Activated B cell treated with CpG ODN at 0.5 μM for 24 hours (primary cell): Measurements from ENCODE around the gene ARPC5L. TPM values are rescaled to one million over a fixed set of nuclear protein-coding genes. Genes with fewer than 3 reads are reported as not detected.

Experiments
- ATAC-seq: fragments of 200-7000 bp; cut with Tn5 transposase; one replicate; pipeline ENCODE4 v1.10.0; 2021; ENCODE audit warnings: low read depth, mild to moderate bottlenecking, moderate library complexity
- CTCF ChIA-PET: fragments of 350-600 bp; sonication (Branson Sonifier 250); formaldehyde crosslinking; loops from one replicate; lab custom pipeline; 2021; ENCODE audit warnings: antibody characterized with exemption; lab: Charles Lee
- POLR2A ChIA-PET: fragments of 350-600 bp; sonication (Branson Sonifier 250); formaldehyde crosslinking; loops from one replicate; lab custom pipeline; 2021; ENCODE audit warnings: antibody characterized with exemption; lab: Charles Lee
- DNase-seq: peaks from one replicate; pipeline ENCODE4 v3.0.0; 2022
- H3K27ac Mint-ChIP-seq: one replicate; pipeline ENCODE4 v1.8.0; 2020; ENCODE audit warnings: mixed read lengths
- H3K27me3 Mint-ChIP-seq: one replicate; pipeline ENCODE4 v1.8.0; 2021; ENCODE audit warnings: mixed read lengths
- H3K36me3 Mint-ChIP-seq: one replicate; pipeline ENCODE4 v1.8.0; 2021; ENCODE audit warnings: low read depth, mixed read lengths
- H3K4me1 Mint-ChIP-seq: one replicate; pipeline ENCODE4 v1.8.0; 2021; ENCODE audit warnings: mixed read lengths
- H3K4me3 Mint-ChIP-seq: one replicate; pipeline ENCODE4 v1.8.0; 2020; ENCODE audit warnings: mild to moderate bottlenecking, mixed read lengths
- H3K9me3 Mint-ChIP-seq: one replicate; pipeline ENCODE4 v1.8.0; 2020; ENCODE audit warnings: mixed read lengths
- CTCF ChIP-seq: fragments of 200-600 bp; IDR thresholded peaks from one replicate; pipeline ENCODE4 v1.8.0; 2022; ENCODE audit warnings: antibody characterized with exemption, mild to moderate bottlenecking
- intact Hi-C: fragments of 100-400 bp; cut with micrococcal nuclease; formaldehyde crosslinking; loops from one replicate; pipeline ENCODE4 v1.15.1; 2024
- total RNA-seq: library from RNA; stranded (reverse); gene quantifications from 2 replicates; pipeline ENCODE4 v1.2.3, GENCODE V29; 2022

Gene ARPC5L
- total RNA-seq, 1 donor from 2014 or later: 93.1 TPM

GRCh38 chr9:124857533-124858162, 4.3 kb upstream of the ARPC5L start:
- ChIA-PET POLR2A (interaction anchor here (1.1 to 1.8 kb wide), 2 partner anchors 12 to 15 kb away, joined by 3 to 4 read pairs; no protein-coding TSS in a partner anchor), CTCF (interaction anchor here (12.7 kb wide), 1 partner anchor 85 kb away, joined by 216 read pairs; the partner anchor contains the start of genes NR6A1 and OLFML2A)
- H3K27me3 Mint-ChIP-seq: no peaks in the 10 kb centered on the region
- no peaks in the 10 kb centered on the region for H3K9me3 Mint-ChIP-seq
- peaks cover 45% of the 10 kb centered on the region for H3K4me1 Mint-ChIP-seq
- H3K27ac Mint-ChIP-seq: no peak overlapping the region
- intact Hi-C loops: no loop called here
- no peak for DNase-seq
- no peak for TF ChIP-seq CTCF
- ATAC-seq: no peak
- H3K4me3 Mint-ChIP-seq: peak overlapping the region; percentile 1
- peaks cover 54% of the 10 kb centered on the region for H3K36me3 Mint-ChIP-seq

DNA sequence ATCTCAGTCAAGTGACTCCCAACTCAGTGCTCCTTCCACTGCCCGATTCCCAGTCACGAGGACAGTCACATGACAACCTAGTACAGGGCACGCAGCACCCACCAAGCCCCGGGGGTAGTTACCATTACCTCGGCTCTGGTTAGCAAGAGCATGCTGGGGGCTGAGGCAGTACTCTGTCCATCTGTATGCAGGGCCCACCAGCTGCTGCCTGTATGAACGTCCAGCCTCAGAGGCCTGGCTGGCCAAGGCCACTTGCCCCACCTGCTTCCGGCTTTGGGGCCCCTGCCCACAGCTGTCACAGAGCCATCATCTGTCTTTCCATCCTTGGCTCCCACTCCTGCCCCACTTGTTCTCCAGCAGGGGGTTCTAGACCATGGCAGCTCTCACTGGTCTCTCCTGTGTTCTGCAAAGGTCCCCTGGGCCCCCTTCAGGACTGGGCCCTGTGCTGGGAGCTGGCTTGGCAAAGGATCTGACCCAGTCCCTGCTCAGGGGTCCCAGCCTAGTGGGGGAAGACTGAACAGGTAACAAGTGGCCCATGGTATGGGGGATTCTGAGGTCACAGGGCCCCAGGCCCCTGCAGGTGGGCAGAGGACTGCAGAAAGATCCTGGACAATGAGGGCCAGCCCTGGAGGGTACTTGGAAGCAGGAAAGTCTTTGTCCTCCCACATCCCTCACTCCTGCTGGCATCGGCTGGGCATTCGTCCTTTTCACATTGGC, 3.4 kb upstream of the ARPC5L start:
- DNase-seq: no peak
- H3K36me3 Mint-ChIP-seq: peaks cover 54% of the 10 kb centered on the region
- H3K27ac Mint-ChIP-seq: no peak overlapping the region
- ChIA-PET POLR2A (interaction anchor here (1.1 to 1.8 kb wide), 2 partner anchors 12 to 14 kb away, joined by 3 to 4 read pairs; no protein-coding TSS in a partner anchor), CTCF (interaction anchor here (12.7 kb wide), 1 partner anchor 85 kb away, joined by 216 read pairs; the partner anchor contains the start of genes NR6A1 and OLFML2A)
- H3K4me1 Mint-ChIP-seq: peaks cover 46% of the 10 kb centered on the region
- no peak for TF ChIP-seq CTCF
- no peak for ATAC-seq
- H3K27me3 Mint-ChIP-seq: no peaks in the 10 kb centered on the region
- H3K9me3 Mint-ChIP-seq: no peaks in the 10 kb centered on the region
- H3K4me3 Mint-ChIP-seq: no peak overlapping the region
- intact Hi-C loops: no loop called here

DNA sequence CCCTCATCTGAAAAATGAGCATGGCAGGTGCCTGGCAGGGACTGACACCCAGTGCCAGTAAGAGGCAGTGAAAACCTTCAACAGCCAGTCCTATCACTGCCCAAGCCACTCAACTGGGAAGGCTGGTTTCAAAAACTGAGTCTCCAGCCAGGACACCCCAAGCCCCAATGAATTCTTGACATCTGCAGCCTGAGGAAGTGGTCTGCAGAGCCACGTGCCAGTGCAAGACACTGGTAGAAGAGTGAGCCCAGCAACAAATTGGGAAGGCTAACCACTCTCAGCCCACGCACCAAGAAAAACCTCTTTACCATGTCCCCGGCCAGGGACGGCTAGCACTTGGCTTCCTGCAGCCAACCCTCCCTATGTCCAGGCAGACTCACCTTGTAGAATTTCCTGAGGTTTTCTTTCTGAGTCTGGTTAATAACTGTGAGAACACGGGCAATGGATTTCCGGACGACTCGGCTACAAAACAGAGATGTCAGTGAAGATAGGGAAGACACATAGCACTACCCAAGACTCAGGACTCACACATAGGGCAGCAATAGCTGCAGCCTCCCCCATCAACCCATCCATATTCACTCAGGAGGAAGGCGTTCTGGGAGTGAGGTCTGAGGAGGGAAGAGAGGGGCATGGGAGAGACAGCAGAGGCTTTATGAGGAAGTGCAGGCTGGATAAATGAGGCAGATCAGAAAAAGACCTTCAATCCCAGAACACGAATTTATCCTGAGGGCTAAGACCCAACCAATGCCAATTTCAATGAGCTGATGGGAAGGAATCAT, 1.9 kb upstream of the ARPC5L start:
- DNase-seq (no peak), ATAC-seq (no peak)
- peaks cover 47% of the 10 kb centered on the region for H3K4me1 Mint-ChIP-seq
- CTCF ChIA-PET: interaction anchor here (2.7 to 12.7 kb wide), 2 partner anchors 87 to 88 kb away, joined by 8 to 216 read pairs; partner anchors contain the start of genes NR6A1 and OLFML2A
- TF ChIP-seq CTCF: no peak
- intact Hi-C loops: loop anchor here (2.0 to 5.0 kb wide), 5 partner anchors 35 to 887 kb away; partner anchors contain the start of genes GAPVD1, HSPA5, PBX3 and PPP6C
- POLR2A ChIA-PET: interaction anchor here (0.7 to 4.3 kb wide), 5 partner anchors 12 to 89 kb away, joined by 3 to 164 read pairs (median 6); partner anchors contain the start of genes NR6A1 and OLFML2A
- H3K36me3 Mint-ChIP-seq: peaks cover 54% of the 10 kb centered on the region
- no peaks in the 10 kb centered on the region for H3K9me3 Mint-ChIP-seq
- no peaks in the 10 kb centered on the region for H3K27me3 Mint-ChIP-seq
- peak overlapping the region; percentile 95 for H3K4me3 Mint-ChIP-seq
- peak overlapping the region; percentile 94 for H3K27ac Mint-ChIP-seq

GRCh38 chr9:124860582-124861341, 1.2 kb upstream of the ARPC5L start:
- Mint-ChIP-seq H3K4me1 (peaks cover 47% of the 10 kb centered on the region), H3K36me3 (peaks cover 54% of the 10 kb centered on the region), H3K4me3 (peak overlapping the region; percentile 95), H3K27me3 (no peaks in the 10 kb centered on the region), H3K27ac (peak overlapping the region; percentile 94), H3K9me3 (no peaks in the 10 kb centered on the region)
- no peak for ATAC-seq
- DNase-seq: no peak
- TF ChIP-seq CTCF: no peak
- CTCF ChIA-PET: interaction anchor here (1.3 to 3.8 kb wide), 5 partner anchors 8 to 89 kb away, joined by 5 to 28 read pairs (median 6); partner anchors contain the start of genes NR6A1 and WDR38
- POLR2A ChIA-PET: interaction anchor here (0.6 to 4.3 kb wide), 13 partner anchors 8 to 381 kb away, joined by 3 to 164 read pairs (median 5); partner anchors contain the start of genes GOLGA1, HSPA5, NR6A1 and OLFML2A
- intact Hi-C loops: loop anchor here (2.0 to 5.0 kb wide), 5 partner anchors 34 to 887 kb away; partner anchors contain the start of genes GAPVD1, HSPA5, PBX3 and PPP6C
